ENCODE measurements around the gene EFCC1.

DNA sequence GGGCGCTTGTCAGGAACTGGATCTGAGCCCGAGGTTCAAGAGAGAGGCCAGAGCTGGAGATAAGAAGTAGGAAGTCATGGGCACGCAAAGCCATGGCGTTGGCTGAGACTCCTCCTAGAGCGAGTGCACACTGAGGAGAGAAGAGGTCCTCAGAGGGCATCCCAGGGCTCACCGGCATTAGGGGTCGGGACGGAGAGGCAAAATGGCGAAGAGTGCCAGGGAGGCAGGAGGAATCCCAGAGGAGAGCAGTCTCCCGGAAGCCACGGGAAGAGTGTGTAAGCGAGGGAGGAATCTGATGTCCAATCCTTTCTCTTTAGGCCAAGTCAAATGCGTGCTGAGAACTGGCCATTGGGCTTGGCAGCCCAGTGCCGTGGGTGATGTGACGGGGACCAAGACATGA is 24.0 kb downstream of the EFCC1 start:
- TF ChIP-seq, protein P1, sequence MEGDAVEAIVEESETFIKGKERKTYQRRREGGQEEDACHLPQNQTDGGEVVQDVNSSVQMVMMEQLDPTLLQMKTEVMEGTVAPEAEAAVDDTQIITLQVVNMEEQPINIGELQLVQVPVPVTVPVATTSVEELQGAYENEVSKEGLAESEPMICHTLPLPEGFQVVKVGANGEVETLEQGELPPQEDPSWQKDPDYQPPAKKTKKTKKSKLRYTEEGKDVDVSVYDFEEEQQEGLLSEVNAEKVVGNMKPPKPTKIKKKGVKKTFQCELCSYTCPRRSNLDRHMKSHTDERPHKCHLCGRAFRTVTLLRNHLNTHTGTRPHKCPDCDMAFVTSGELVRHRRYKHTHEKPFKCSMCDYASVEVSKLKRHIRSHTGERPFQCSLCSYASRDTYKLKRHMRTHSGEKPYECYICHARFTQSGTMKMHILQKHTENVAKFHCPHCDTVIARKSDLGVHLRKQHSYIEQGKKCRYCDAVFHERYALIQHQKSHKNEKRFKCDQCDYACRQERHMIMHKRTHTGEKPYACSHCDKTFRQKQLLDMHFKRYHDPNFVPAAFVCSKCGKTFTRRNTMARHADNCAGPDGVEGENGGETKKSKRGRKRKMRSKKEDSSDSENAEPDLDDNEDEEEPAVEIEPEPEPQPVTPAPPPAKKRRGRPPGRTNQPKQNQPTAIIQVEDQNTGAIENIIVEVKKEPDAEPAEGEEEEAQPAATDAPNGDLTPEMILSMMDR (IDR thresholded peaks at IDR 0.05; ENCODE audit: low read length) = no peak
- no peak for TF ChIP-seq EZH2phosphoT487 (IDR thresholded peaks at IDR 0.05; ENCODE audit: low read length)
